ENCODE measurements around the gene TMEM120B.
A peak's percentile ranks its signal among the peaks of the same experiment; 100 is the strongest.

The TMEM120B gene

DNA sequence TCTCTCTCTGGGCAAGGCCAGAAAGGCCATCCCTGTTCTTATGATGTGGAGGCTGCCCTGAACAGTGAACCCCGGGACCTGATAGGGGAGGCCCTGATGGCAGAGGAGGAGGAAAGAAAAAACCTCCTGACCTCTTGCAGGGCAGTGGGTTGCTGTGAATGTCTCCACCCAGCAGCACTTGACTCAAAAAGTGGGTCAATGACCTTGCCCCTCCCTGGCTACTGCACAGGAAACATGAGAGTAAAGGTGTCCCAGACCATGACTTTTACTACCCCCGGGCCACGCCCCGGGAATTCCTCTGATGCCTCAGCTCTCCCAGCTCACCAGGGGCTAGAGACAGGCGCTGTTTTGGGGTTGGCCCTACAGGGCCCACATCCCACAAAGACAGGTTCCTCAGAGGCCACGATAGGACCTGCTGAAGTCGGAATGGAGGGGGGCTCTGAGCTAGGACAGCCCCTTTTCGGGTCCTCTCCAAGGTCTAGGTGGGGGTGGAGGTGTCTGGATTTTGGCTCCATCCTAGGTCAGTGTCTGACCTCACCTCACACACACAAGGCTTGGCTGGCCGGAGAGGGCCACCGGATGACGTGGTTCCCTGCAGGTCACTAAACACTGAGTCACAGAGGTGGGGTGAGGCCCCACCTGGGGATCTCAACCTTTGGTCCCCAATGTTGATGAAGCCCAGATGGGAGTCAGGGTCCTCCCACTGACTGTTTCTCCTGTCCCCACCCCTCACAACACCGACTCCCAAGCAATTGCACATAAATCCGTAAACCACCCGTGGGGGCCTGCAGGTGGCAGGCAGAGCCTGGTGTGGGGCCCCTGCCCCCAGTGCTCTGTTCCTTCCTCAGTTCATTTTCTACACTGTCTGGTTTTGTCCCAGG, 79.4 kb downstream of the TMEM120B start:
- no peak for DNase-seq (ENCODE audit: low read depth in 2 of 3, low spot score in 1 of 3)

DNA sequence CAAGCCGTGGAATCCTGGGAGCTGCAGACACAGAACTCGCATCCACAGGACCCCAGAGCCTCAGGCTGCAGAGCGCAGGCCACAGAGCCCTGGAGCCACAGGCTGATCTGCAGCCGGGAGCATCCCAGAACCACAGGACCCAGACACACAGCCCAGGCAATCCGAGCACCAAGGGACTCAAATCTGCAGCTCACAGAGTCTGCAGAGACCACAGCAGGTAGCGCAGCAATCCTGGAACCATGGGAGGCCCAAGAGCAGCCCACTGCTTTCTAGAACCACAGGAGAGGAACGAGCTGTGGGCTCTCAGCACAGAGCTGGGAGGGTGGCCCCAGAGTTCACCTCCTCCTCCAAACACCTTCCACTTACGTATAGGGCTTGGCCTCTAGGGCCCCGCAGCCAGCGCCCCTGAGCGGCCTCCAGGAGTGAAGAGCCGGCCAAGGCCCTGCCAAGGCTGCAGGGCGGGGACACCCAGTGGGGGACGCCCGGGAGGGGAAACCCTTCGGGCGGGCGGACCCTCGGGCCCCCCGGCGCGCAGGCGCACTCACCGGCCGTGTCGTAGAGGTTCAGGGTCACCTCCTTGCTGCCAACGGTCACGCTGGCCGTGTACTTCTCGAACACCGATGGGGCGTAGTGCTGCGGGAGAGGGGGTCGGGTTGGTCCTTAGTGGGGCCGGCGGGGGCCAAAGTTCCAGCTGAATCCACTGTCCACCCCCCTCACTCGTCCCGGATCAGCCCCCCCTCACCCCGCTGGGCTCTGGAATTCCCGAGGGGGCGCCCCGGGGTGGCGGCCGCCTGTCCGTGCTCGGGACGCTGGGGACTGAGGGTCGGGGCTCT, 80.3 kb downstream of the TMEM120B start:
- no peak for DNase-seq (ENCODE audit: low read depth in 2 of 3, low spot score in 1 of 3)

DNA sequence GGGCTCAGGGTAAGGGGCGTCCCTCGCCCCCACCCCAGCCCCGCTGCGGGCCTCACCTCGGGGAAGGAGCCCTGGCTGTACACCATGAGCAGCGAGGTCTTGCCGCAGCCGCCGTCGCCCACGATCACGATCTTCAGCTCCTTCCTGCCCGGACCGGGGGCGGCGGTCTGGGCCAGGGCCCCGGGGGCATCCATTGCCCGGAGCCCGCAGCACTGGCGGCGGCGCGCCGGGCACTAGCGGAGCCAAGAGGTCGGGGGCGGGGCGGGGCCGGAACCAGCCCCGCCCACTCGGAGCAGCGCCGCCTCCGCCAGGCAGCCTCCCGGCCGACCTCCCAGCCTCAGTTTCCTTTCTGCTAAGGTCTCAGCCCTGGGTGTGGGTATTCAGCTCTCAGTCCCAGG, 80.9 kb downstream of the TMEM120B start, which contains the start of gene RHOF:
RHOF (minus strand) TSS at position 249 of the 398 bp plus-strand sequence; CDS start at position 194, 55 bp downstream.
- peak in 1 of 3 donors; percentile 59 for DNase-seq (ENCODE audit: low read depth in 2 of 3, low spot score in 1 of 3)

DNA sequence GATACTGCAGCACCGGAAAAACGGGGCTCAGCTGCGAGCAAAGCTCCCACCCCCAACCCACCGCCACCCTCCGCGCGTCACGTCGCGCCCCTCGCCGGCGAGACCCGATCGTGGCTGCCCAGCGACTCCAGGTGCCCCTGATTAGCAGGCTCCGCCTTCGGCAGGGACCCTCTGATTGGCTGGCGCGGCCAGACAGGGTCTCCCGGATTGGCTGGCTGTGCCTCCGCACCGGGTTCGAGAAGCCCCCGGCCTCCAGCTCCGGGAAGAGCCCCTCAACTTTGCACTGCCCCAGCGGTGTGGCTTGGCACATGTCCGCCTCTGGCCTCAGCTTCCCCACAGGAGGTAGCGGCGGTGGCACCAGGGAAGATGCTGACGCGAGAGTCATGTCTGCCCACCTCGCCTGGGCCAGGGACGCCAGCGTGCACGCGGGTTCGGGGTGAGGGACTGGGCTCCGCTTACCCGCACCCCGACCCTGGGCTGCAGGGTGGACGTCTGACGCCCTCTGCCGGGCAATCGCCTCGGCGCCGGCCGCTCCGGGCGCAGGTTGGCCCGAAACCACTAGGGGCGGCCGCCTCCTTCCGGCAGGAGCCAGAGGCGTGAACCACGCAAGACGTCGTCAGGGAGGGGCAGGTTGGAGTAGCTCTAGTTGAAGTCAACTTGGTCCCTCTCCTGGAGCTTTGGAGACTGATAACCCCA, 81.4 kb downstream of the TMEM120B start:
- DNase-seq (ENCODE audit: low read depth in 2 of 3, low spot score in 1 of 3) = peak; percentile 93 to 96 (median 93)

GRCh38 chr12:121794534-121795033, 82.0 kb downstream of the TMEM120B start:
- no peak for DNase-seq (ENCODE audit: low read depth in 2 of 3, low spot score in 1 of 3)

GRCh38 chr12:121795034-121795968, 82.7 kb downstream of the TMEM120B start:
- peak in 2 of 3 donors; percentile 76 to 88 for DNase-seq (ENCODE audit: low read depth in 2 of 3, low spot score in 1 of 3)

DNA sequence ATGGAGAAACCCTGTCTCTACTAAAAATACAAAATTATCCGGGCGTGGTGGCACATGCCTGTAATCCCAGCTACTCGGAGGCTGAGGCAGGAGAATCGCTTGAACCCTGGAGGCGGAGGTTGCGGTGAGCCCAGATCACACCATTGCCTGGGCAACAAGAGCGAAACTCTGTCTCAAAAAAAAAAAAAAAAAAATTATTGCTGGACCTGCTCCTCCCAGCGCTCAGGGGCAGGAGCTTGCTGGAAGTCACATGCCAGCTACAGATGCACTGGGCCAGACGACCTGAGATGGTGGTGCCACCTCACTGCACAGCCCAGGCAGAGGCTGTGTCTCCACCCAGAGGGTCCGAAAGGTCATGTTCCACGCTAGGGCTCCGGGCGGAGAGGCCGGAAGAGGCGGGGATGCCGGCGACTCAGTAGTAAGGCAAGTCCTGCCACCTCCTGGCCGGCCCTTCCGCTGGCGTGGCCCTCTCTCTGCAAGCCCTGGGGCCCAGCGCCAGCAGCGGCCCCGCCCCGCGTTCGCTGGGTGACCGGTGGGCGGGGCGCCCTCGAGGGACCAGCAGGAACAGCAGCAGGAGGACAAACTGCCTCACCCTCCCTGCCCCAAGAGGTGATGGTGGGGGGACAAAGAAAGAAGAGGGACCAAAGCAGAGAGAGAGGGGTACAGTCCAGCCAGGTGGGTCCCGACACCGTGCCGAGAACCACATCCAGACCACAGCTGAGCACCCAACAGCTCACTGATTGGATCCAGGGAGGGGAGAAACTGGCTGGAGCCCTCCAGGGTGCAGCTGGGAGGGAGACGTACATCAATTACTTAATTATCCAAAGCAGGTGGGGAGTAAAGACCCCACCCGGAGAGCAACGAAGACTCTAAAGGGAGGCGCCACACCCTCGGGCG, 84.6 kb downstream of the TMEM120B start:
- DNase-seq (ENCODE audit: low read depth in 2 of 3, low spot score in 1 of 3) = no peak

DNA sequence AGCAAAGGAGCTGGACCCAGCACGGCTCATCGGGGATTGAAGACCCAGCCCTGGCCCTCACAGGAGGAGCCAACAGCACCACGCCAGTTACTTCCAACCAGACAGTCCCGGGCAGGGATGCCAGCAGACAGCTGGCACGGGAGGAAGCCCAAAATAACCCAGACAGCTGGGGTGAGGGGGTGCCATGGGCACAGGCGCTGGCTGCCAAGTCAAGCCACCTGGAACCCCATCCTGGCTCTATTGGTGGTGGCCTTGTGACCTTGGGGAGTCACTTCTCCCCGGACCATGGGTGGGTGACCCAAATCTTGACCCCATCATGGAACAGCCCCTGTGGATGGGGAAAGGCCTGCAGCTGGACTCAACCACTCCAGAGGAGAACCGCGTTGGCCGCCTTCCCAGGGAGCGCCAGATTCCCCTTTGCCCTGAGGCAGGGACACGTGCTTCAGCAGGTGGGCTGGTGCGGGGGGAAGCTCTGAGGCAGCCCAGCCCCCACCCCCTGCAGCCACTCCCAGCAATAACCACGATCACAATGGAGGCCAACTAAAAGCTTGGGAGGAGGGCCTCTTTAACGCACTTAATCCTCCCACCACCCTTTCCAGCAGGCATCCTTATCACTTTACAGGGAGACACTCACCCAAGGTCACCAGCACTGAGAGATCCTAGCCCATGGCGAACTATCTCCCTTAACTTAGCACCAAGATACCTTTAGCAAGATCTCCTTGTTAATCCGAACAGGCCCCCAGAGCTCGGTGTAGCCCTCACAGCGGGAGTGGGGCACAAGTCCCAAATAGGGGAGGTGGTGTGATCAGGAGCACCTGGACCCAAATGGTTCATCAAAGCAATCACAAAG, 85.6 kb downstream of the TMEM120B start:
- no peak for DNase-seq (ENCODE audit: low read depth in 2 of 3, low spot score in 1 of 3)

GRCh38 chr12:121798787-121799155, 86.2 kb downstream of the TMEM120B start:
- DNase-seq (ENCODE audit: low read depth in 2 of 3, low spot score in 1 of 3) = no peak

- DNase-seq (ENCODE audit: low read depth in 2 of 3, low spot score in 1 of 3) = no peak
These were observed 86.7 kb downstream of the TMEM120B start for GRCh38 chr12:121799156-121799841.

DNA sequence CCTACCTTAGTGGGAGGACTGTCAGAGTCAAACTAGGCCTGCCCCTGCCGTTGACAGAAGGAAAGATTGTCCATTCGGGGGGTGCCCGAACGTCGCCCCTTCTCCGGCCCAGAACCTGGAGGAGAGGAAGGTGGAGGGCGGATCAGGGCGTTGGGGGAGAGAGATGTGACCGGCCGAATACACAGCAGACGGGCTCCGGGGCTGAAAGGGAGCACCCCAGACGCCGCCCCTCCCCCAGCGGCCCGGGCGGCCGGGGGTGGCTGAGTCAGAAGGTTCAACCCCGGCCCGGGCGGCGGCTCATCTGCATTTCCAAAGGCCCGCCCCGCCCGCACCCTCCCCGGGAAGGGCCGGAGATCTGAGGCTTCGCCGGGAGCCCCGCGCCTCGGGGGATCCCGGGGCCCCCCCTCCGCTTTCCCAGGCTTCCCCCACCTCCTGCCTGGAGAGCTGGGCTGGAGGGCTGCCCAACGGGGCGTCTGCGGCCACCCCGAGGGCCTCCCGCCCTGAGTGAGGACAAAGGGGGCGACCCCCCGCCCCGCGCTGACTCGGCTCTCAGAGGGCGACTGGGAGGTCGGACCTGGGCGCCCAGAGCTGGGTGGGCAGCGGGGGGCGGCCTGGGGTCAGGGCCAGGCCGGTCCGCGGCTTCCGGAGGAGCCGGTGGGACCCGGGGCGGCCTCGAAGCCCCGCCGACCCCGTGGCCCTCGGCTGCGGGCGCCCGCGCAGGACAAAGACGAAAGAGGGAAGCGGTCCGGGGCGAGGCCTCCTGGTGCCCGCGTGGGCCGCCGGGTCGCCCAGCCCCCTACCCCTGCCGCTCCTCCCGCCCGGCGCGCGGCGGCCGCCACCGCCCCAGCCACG, 87.5 kb downstream of the TMEM120B start:
- peak in 2 of 3 donors; percentile 65 to 78 for DNase-seq (ENCODE audit: low read depth in 2 of 3, low spot score in 1 of 3)

- DNase-seq (ENCODE audit: low read depth in 2 of 3, low spot score in 1 of 3) = peak in 1 of 3 donors; percentile 52
These were observed 88.4 kb downstream of the TMEM120B start for GRCh38 chr12:121800694-121801594.

DNA sequence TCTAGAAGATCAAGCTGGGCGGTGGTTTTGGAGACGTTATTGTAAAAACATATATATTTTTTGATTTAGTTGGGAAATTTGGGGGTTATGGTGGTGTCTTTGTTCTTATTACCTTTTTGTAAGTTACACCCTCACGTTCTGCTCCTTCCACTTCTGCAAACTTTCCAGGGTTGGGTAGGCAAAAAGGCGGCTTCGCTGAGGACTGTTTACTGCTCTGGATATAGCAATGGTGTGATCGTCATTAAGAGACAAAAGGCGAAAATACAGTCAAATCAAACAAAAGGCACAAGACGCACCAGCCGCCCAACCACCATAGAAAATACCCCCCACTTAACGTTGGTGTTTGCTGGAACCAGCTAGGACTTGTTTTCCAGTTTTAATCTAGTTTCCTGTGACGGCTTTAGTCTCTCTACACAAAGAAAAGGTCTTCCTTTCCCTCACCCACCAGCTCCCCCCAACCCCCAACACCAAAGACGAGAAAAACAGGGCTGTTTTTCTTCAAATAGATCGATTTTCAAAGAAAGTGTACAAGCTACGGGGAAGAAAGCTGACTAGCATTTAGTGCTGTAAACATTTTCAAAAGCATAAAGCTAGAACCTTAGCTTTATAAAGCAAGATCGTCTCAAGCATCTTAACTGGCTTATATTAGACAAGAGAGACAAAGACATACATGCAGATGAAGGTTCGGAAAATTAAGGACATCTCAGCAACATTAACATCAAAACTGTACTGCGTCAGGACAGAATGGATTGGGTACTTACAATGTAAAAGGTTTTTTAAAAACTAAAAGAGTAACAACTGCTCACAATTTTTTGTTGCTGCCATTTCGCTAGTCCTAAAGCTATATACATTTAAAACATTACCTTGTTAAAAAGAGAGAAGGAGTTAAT, 89.3 kb downstream of the TMEM120B start:
- DNase-seq (ENCODE audit: low read depth in 2 of 3, low spot score in 1 of 3) = no peak

GRCh38 chr12:121802485-121802842, 89.9 kb downstream of the TMEM120B start:
- no peak for DNase-seq (ENCODE audit: low read depth in 2 of 3, low spot score in 1 of 3)

All from stimulated activated CD4-positive, alpha-beta T cell treated with anti-CD3 and anti-CD28 coated beads, Interleukin-12 subunit alpha, Interleukin-12 subunit beta, amount 100 ng/mL, for 48 hours (primary cell).